RWPE1 (cell line): ENCODE results near the gene C10orf105.

ENCODE experiments used
- CTCF ChIA-PET: fragments of 350-600 bp; sonication (Branson Sonifier 250); formaldehyde crosslinking; extraction: SDS; loops from one replicate; lab custom pipeline; 2021; lab: Yijun Ruan, JAX
- POLR2A ChIA-PET: fragments of 400-600 bp; formaldehyde crosslinking; extraction: SDS; loops from one replicate; lab custom pipeline; 2020; ENCODE audit warnings: antibody characterized with exemption; ENCODE audit not compliant: low non-redundant PET; lab: Yijun Ruan, JAX
- DNase-seq: peaks from one replicate; pipeline ENCODE4 v3.0.0; 2012; ENCODE audit warnings: low spot score
- H3K27ac ChIP-seq: fragments of 450-650 bp; 2 replicates; pipeline ENCODE4 v1.5.1; 2017
- CTCF ChIP-seq: fragments of 450-650 bp; conservative IDR thresholded peaks from 2 replicates; pipeline ENCODE4 v1.5.1; 2017; ENCODE audit warnings: low read depth, mild to moderate bottlenecking

C10orf105 gene

DNA sequence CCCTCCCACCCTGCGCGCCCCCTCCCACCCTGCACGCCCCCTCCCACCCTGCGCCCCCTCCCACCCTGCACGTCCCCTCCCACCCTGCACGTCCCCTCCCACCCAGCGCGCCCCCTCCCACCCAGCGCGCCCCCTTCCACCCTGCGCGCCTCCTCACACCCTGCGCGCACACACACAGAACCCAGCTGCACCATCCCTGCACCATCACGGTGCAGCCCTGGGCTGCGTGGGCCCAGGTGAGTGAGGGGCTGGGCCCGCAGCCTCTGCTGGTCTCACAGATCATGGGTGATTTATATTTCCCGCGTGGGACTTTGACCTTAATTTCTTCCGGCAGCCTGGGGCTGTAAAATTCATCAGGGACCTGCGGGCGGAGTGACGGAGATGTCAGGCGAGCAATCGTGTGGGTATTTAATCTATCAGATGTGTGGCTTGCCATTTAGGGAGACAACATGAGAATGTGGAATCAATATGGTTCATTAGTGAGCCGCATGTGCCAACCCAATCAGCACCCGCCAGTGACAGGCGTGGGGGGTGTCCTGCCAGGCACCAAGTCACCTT lies 57.7 kb downstream of the C10orf105 start:
- no peak for TF ChIP-seq CTCF
- ChIA-PET POLR2A (no interaction called here), CTCF (no interaction called here)
- no peak overlapping the region for H3K27ac ChIP-seq
- no peak for DNase-seq
